OCI-LY7 (cell line): ENCODE measurements around the gene ADAMTS2. TPM values are rescaled to one million over a fixed set of nuclear protein-coding genes. Genes with fewer than 3 reads are reported as not detected.

ENCODE experiments used
- BruUV-seq: library from RNA; stranded (reverse); fragments of 400-500 nt; replicated peaks from 2 replicates; lab custom pipeline; 2021; lab: Mats Ljungman, UMichigan
- CTCF ChIA-PET: fragments of 300-600 bp; sonication (Branson Sonifier 250); formaldehyde crosslinking; loops from one replicate; lab custom pipeline; 2022; ENCODE audit warnings: antibody characterized with exemption; ENCODE audit not compliant: unreplicated experiment; lab: Charles Lee
- POLR2A ChIA-PET: fragments of 300-600 bp; sonication (Branson Sonifier 250); formaldehyde crosslinking; loops from one replicate; lab custom pipeline; 2022; ENCODE audit warnings: antibody characterized with exemption; lab: Charles Lee
- DNase-seq: peaks from one replicate; pipeline ENCODE4 v3.0.0-alpha.2; 2015; ENCODE audit warnings: low spot score
- H2AFZ ChIP-seq: fragments of 200-600 bp; sonication (generic), shearing (Covaris generic); 2 replicates; pipeline ENCODE4 v1.6.1; 2014; ENCODE audit warnings: mild to moderate bottlenecking, antibody characterized with exemption, low read length, moderate library complexity
- H3K27ac ChIP-seq: fragments of 200-600 bp; sonication (generic); 2 replicates; pipeline ENCODE4 v1.5.1; 2014; ENCODE audit warnings: mixed run types, low read depth, mild to moderate bottlenecking, moderate library complexity, low read length, inconsistent platforms; ENCODE audit not compliant: poor library complexity, severe bottlenecking
- H3K36me3 ChIP-seq: fragments of 200-600 bp; sonication (generic); 2 replicates; pipeline ENCODE4 v1.6.1; 2014; ENCODE audit warnings: mild to moderate bottlenecking, antibody characterized with exemption, low read length, moderate library complexity, mixed read lengths; ENCODE audit not compliant: insufficient read depth
- H3K4me1 ChIP-seq: fragments of 200-600 bp; sonication (generic); 2 replicates; pipeline ENCODE4 v1.5.1; 2014; ENCODE audit warnings: mild to moderate bottlenecking, low read length; ENCODE audit not compliant: insufficient read depth, poor library complexity, severe bottlenecking
- H3K4me2 ChIP-seq: fragments of 200-600 bp; sonication (generic); 2 replicates; pipeline ENCODE4 v1.6.1; 2014; ENCODE audit warnings: mild to moderate bottlenecking, low read length
- H3K4me3 ChIP-seq: fragments of 200-600 bp; sonication (generic); 2 replicates; pipeline ENCODE4 v1.5.1; 2014; ENCODE audit warnings: mild to moderate bottlenecking, low read depth, low read length; ENCODE audit not compliant: poor library complexity, severe bottlenecking
- H3K79me2 ChIP-seq: fragments of 200-600 bp; sonication (generic); 2 replicates; pipeline ENCODE4 v1.6.1; 2016; ENCODE audit warnings: low read depth, mild to moderate bottlenecking, low read length, moderate library complexity, mixed read lengths; ENCODE audit not compliant: insufficient read depth
- H3K9me2 ChIP-seq: fragments of 200-600 bp; sonication (generic); 2 replicates; pipeline ENCODE4 v1.6.1; 2016; ENCODE audit warnings: mild to moderate bottlenecking, low read length, mixed read lengths; ENCODE audit not compliant: insufficient read depth
- H3K9me3 ChIP-seq: fragments of 200-600 bp; sonication (generic); 2 replicates; pipeline ENCODE4 v1.6.1; 2014; ENCODE audit warnings: mild to moderate bottlenecking, mixed run types, low read length, mixed read lengths
- H4K20me1 ChIP-seq: fragments of 200-600 bp; sonication (generic); 2 replicates; pipeline ENCODE4 v1.6.1; 2014; ENCODE audit warnings: mild to moderate bottlenecking, antibody characterized with exemption, low read length, moderate library complexity, mixed read lengths; ENCODE audit not compliant: insufficient read depth
- CTCF ChIP-seq: fragments of 200-600 bp; sonication (generic); conservative IDR thresholded peaks from 2 replicates; pipeline ENCODE4 v1.5.1; 2014; ENCODE audit warnings: mild to moderate bottlenecking, antibody characterized with exemption, low read length, moderate library complexity, mixed read lengths
- EZH2phosphoT487 ChIP-seq: fragments of 200-600 bp; sonication (generic); IDR thresholded peaks from 2 replicates; pipeline ENCODE4 v1.6.1; 2018; ENCODE audit warnings: low read depth, borderline replicate concordance, mild to moderate bottlenecking, mixed run types, antibody characterized with exemption, low read length, moderate library complexity, mixed read lengths
- intact Hi-C: fragments of 100-400 bp; cut with micrococcal nuclease; formaldehyde crosslinking; loops from one replicate; pipeline ENCODE4 v1.10.0; 2022; ENCODE audit not compliant: unreplicated experiment
- total RNA-seq, 2 experiments: library from RNA; depleted of rRNA in 1 of 2; stranded (reverse); fragments of >200 nt in 1 of 2; shearing (Covaris generic) in 1 of 2; gene quantifications; 2 replicates each; pipeline ENCODE4 v1.2.3, GENCODE V29; 2014 to 2022

The ADAMTS2 gene
- total RNA-seq, 2 experiments from 2014 or later, result not detected

GRCh38 chr5:179219661-179220620 is 125.3 kb downstream of the ADAMTS2 start:
- no peaks in the 10 kb centered on the region for H3K4me1 ChIP-seq
- H3K4me2 ChIP-seq, result no peak overlapping the region
- H2AFZ ChIP-seq, result no peak overlapping the region
- ChIA-PET POLR2A (no interaction called here), CTCF (no interaction called here)
- intact Hi-C loops, result no loop called here
- no TSS peak for BruUV-seq
- H3K36me3 ChIP-seq, result no peaks in the 10 kb centered on the region
- TF ChIP-seq EZH2phosphoT487 (no peak), CTCF (no peak)
- DNase-seq, result no peak
- no peak overlapping the region for H3K27ac ChIP-seq
- no peaks in the 10 kb centered on the region for H3K9me3 ChIP-seq
- H4K20me1 ChIP-seq, result no peaks in the 10 kb centered on the region
- no peaks in the 10 kb centered on the region for H3K9me2 ChIP-seq
- no peak overlapping the region for H3K4me3 ChIP-seq
- no peaks in the 10 kb centered on the region for H3K79me2 ChIP-seq

- Histone ChIP-seq H2AFZ (no peak overlapping the region), H3K79me2 (no peaks in the 10 kb centered on the region), H4K20me1 (no peaks in the 10 kb centered on the region), H3K4me3 (no peak overlapping the region), H3K4me1 (no peaks in the 10 kb centered on the region), H3K27ac (no peak overlapping the region), H3K9me3 (no peaks in the 10 kb centered on the region), H3K9me2 (no peaks in the 10 kb centered on the region), H3K36me3 (no peaks in the 10 kb centered on the region), H3K4me2 (no peak overlapping the region)
- intact Hi-C loops, result no loop called here
- TF ChIP-seq EZH2phosphoT487 (no peak), CTCF (no peak)
- ChIA-PET POLR2A (no interaction called here), CTCF (no interaction called here)
- no peak for DNase-seq
- no TSS peak for BruUV-seq
Measured at GRCh38 chr5:179218943-179219330, 126.3 kb downstream of the ADAMTS2 start.
